Bone marrow (tissue), 2 donors: ENCODE results near the gene HEXD.
"Not testable (repeated sequence)": the region's sequence is repeated elsewhere in the genome, so short reads cannot be mapped to it uniquely, and the experiment has no call there.

Experiments
- DNase-seq, 2 donors: peaks; one replicate each; lab custom pipeline; 2025; lab: John Stamatoyannopoulos, UW

Gene HEXD

GRCh38 chr17:82382220-82382932 lies 35.8 kb upstream of the HEXD start:
- DNase-seq: not testable (repeated sequence)

GRCh38 chr17:82382933-82383255 lies 35.3 kb upstream of the HEXD start:
- DNase-seq: no peak

- DNase-seq: no peak
These were observed 34.7 kb upstream of the HEXD start for GRCh38 chr17:82383411-82383810.

GRCh38 chr17:82384051-82384729 lies 34.0 kb upstream of the HEXD start:
- DNase-seq: no peak

- DNase-seq: no peak
These were observed 33.2 kb upstream of the HEXD start for GRCh38 chr17:82384730-82385481.

GRCh38 chr17:82385559-82386254 lies 32.4 kb upstream of the HEXD start:
- DNase-seq: no peak

GRCh38 chr17:82386255-82386831 lies 31.8 kb upstream of the HEXD start:
- DNase-seq: no peak

GRCh38 chr17:82386881-82387704 lies 31.1 kb upstream of the HEXD start:
- no peak for DNase-seq

GRCh38 chr17:82387705-82388106 lies 30.4 kb upstream of the HEXD start:
- DNase-seq: no peak

GRCh38 chr17:82388223-82388921 lies 29.8 kb upstream of the HEXD start:
- no peak for DNase-seq

- no peak for DNase-seq
These were observed 29.2 kb upstream of the HEXD start for GRCh38 chr17:82388922-82389283.

GRCh38 chr17:82389379-82389778 lies 28.8 kb upstream of the HEXD start:
- no peak for DNase-seq

GRCh38 chr17:82390015-82390859 lies 27.9 kb upstream of the HEXD start:
- DNase-seq: no peak

- no peak for DNase-seq
These were observed 27.2 kb upstream of the HEXD start for GRCh38 chr17:82390860-82391435.

GRCh38 chr17:82391496-82392066 lies 26.6 kb upstream of the HEXD start:
- DNase-seq: no peak

GRCh38 chr17:82392209-82392920 lies 25.8 kb upstream of the HEXD start:
- DNase-seq: no peak

- DNase-seq: no peak
These were observed 25.2 kb upstream of the HEXD start for GRCh38 chr17:82392941-82393340.

GRCh38 chr17:82394278-82394677 lies 23.9 kb upstream of the HEXD start:
- no peak for DNase-seq
